Left lung (tissue), 10 donors: ENCODE results near the gene ITIH2. TPM values are rescaled to one million over a fixed set of nuclear protein-coding genes. Genes with fewer than 3 reads are reported as not detected.
"Not testable (repeated sequence)": the region's sequence is repeated elsewhere in the genome, so short reads cannot be mapped to it uniquely, and the experiment has no call there.

Experiments used
- ATAC-seq: fragments of 200-7000 bp; cut with Tn5 transposase; one replicate; pipeline ENCODE4 v1.9.1; 2020; ENCODE audit warnings: moderate library complexity
- DNase-seq, 4 donors: peaks; one replicate each; pipeline ENCODE4 v3.0.0-alpha.2; 2013 to 2020
- H3K27ac ChIP-seq, 2 donors: fragments of 200-600 bp; sonication (generic) in 1 of 2; one replicate each; pipeline versions ENCODE4 v1.5.0 to v1.8.0; 2020 to 2021
- H3K27me3 ChIP-seq, 2 donors: fragments of 200-600 bp; sonication (generic) in 1 of 2; one replicate each; pipeline versions ENCODE4 v1.5.0 to v1.8.0; 2020 to 2021
- H3K36me3 ChIP-seq, 2 donors: fragments of 200-600 bp; sonication (generic) in 1 of 2; one replicate each; pipeline versions ENCODE4 v1.5.0 to v1.8.0; 2020 to 2021
- H3K4me1 ChIP-seq, 2 donors: fragments of 200-600 bp; one replicate each; pipeline ENCODE4 v1.8.0; 2021
- H3K4me3 ChIP-seq, 2 donors: fragments of 200-600 bp; sonication (generic) in 1 of 2; one replicate each; pipeline versions ENCODE4 v1.5.0 to v1.8.0; 2020 to 2021; ENCODE audit warnings: mild to moderate bottlenecking in 1 of 2
- H3K9me3 ChIP-seq, 2 donors: fragments of 200-600 bp; sonication (generic) in 1 of 2; one replicate each; pipeline versions ENCODE4 v1.5.0 to v1.8.0; 2020 to 2021
- intact Hi-C, 2 donors: fragments of 100-400 bp; cut with DNase I; formaldehyde crosslinking; loops; one replicate each; pipeline versions ENCODE4 v1.11.2 to v1.14.2; 2022
- polyA plus RNA-seq, 6 donors: library from polyadenylated mRNA; unstranded; fragments of 120-200 nt; gene quantifications; one replicate each; pipeline ENCODE4 v1.2.1, GENCODE V29; 2013; ENCODE audit not compliant: insufficient read length in 6 of 6
- total RNA-seq, 2 donors: library from RNA; stranded (reverse); fragmentation: NEBNext Ultra II Directional; extraction: Animal tissue kit (Norgen Biotek cat#: 25700); gene quantifications; one replicate each; pipeline ENCODE4 v1.2.1, GENCODE V29; 2021
- TF ChIP-seq, protein P1 (sequence below), 2 donors: fragments of 200-600 bp; sonication (generic) in 1 of 2; IDR thresholded peaks; one replicate each; pipeline versions ENCODE4 v1.5.0 to v1.8.0; 2021; ENCODE audit warnings: antibody characterized with exemption in 2 of 2
- donor health status: DM: no; HTN: yes; CAD: no.
- donor health status: DM: no; HTN: no; CAD: no.

Gene ITIH2
- total and polyA plus RNA-seq, 8 donors = 0.55 to 2.7 (median 1.3) TPM; not detected in 1

DNA sequence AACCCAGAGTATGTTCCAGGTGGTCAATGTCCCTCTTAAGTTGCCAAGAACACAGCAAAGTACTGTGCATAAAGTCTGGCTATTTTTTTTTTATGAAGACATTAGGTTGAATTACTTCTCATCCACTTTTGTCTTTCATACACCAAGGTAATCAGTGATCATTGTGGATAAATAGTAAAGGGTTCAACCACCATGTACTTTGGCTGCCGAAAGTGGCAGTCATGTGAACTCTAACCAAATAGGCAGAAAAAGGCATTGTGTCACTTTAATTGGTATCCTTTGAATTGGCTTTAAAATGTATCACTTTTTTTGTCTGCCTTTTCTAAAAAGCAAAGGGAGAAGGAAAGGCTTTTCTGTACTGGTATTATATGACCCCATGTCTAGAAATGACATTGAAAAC is 7.3 kb downstream of the ITIH2 start:
- no peak for DNase-seq
- no peak overlapping the region for H3K27ac ChIP-seq
- intact Hi-C loops = no loop called here

DNA sequence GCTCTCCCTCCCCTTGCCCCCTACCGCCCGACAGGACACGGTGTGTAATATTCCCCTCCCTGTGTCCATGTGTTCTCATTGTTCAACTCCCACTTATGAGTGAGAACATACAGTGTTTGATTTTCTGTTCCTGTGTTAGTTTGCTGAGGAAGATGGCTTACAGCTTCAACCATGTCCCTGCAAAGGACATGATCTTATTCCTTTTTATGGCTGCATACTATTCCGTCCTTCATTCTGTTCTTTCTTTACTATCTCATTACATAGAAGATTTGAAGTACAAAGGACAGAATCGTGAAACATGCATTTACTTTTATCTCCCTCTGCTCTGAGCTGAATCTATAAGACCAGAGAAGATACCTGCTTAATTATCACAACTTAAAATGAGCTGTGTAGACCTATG is 8.0 kb downstream of the ITIH2 start:
- H3K36me3 ChIP-seq, ATAC-seq, intact Hi-C loops, DNase-seq, H3K9me3 ChIP-seq, H3K27ac ChIP-seq, H3K4me3 ChIP-seq, H3K4me1 ChIP-seq: not testable (repeated sequence)
- peaks cover 0 to 15% of the 10 kb centered on the region in 2 donors for H3K27me3 ChIP-seq

More for the DNA sequence above, 7.3 kb downstream of the ITIH2 start:
- no peak overlapping the region for H3K4me3 ChIP-seq
- H3K36me3 ChIP-seq = no peaks in the 10 kb centered on the region
- no peak for ATAC-seq
- no peaks in the 10 kb centered on the region for H3K9me3 ChIP-seq
- peaks cover 0 to 21% of the 10 kb centered on the region in 2 donors for H3K27me3 ChIP-seq
- no peaks in the 10 kb centered on the region for H3K4me1 ChIP-seq
- TF ChIP-seq, protein P1, sequence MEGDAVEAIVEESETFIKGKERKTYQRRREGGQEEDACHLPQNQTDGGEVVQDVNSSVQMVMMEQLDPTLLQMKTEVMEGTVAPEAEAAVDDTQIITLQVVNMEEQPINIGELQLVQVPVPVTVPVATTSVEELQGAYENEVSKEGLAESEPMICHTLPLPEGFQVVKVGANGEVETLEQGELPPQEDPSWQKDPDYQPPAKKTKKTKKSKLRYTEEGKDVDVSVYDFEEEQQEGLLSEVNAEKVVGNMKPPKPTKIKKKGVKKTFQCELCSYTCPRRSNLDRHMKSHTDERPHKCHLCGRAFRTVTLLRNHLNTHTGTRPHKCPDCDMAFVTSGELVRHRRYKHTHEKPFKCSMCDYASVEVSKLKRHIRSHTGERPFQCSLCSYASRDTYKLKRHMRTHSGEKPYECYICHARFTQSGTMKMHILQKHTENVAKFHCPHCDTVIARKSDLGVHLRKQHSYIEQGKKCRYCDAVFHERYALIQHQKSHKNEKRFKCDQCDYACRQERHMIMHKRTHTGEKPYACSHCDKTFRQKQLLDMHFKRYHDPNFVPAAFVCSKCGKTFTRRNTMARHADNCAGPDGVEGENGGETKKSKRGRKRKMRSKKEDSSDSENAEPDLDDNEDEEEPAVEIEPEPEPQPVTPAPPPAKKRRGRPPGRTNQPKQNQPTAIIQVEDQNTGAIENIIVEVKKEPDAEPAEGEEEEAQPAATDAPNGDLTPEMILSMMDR (IDR thresholded peaks at IDR 0.05) = no peak

DNA sequence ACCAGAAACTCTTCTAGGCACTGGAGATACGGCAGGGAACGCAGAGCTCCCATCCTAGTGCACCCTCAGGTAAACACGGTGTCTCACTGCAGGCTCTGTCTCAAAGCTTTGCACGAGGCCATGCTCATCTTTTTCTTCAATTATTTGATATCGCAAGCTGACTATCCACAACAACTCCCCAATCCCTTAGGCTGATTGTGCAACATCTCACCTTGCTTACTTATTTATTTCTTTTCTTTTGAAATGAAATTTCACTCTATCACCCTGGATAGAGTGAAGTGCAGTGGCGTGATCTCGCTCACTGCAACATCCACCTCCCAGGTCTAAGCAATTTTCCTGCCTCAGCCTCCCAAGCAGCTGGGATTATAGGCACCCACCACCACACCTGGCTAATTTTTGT is 12.4 kb downstream of the ITIH2 start:
- intact Hi-C loops = no loop called here
- Histone ChIP-seq H3K27me3 (no peaks in the 10 kb centered on the region), H3K4me1 (no peaks in the 10 kb centered on the region), H3K4me3 (no peak overlapping the region), H3K9me3 (no peaks in the 10 kb centered on the region), H3K36me3 (no peaks in the 10 kb centered on the region), H3K27ac (no peak overlapping the region)
- DNase-seq = no peak
- TF ChIP-seq, protein P1 (IDR thresholded peaks at IDR 0.05) = no peak
- ATAC-seq = no peak

DNA sequence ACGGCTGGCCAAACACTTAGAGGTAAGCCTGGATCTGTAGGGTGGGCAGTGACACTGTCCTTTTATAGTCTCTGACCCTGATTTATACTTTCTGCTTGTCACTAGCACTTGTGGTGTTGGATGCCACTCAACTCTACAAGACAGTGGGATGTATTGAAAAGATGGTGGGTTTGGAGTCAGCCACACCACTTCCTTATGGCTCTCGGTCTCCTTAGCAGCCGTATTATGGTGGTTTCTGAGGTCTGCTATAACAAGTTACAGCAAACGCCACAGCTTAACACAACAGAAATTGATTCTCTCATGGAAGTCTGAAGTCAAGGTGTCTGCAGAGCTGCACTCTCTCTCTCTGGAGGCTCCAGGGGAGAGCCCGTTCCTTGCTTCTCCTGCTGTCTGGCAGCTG is 14.7 kb downstream of the ITIH2 start:
- intact Hi-C loops = no loop called here
- H3K4me1 ChIP-seq = no peaks in the 10 kb centered on the region
- H3K36me3 ChIP-seq = no peaks in the 10 kb centered on the region
- no peak for ATAC-seq
- no peak for DNase-seq
- H3K27ac ChIP-seq = no peak overlapping the region
- no peak overlapping the region for H3K4me3 ChIP-seq
- no peaks in the 10 kb centered on the region for H3K27me3 ChIP-seq
- no peaks in the 10 kb centered on the region for H3K9me3 ChIP-seq
- TF ChIP-seq, protein P1 (IDR thresholded peaks at IDR 0.05) = no peak

DNA sequence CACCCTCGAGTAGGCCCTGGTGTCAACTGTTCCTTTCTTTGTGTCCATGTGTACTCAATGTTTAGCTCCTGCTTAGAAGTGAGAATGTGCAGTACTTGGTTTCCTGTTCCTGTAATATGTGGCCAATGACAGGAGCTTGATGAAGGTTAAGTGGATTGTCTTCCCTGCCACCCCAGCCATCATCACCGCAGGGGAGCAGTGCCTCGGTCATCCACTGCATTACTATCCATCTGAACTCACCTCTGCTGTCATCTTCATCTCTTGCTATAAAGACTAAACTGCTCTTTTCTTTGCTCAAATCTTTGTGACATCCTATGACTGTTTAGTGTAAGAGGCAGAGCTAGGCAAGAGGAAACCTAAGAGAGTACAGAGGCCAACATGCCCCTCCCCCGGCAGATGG is 15.6 kb downstream of the ITIH2 start:
- Histone ChIP-seq H3K4me1 (no peaks in the 10 kb centered on the region), H3K4me3 (no peak overlapping the region), H3K36me3 (no peaks in the 10 kb centered on the region), H3K9me3 (no peaks in the 10 kb centered on the region), H3K27ac (no peak overlapping the region), H3K27me3 (no peaks in the 10 kb centered on the region)
- no peak for ATAC-seq
- intact Hi-C loops = no loop called here
- DNase-seq = no peak
- TF ChIP-seq, protein P1 (IDR thresholded peaks at IDR 0.05) = no peak

DNA sequence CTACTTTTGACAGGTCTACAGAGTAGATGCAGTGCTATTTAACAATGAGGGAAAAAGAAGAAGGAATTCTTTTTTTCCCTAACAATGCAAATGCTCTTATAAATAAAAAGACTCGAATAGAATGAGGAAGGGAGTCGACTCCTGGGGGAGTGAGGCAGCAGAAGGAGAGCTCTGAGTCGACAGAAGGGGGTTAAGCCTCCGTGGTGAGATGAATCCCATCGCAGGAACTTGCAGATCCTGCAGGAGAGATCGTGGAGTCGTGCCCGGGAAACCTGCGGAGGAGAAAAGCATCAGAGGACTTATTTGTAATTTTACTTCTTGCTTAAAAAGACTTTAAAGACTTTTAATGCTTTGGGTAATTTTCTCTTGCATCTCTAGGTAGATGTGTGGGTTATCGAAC is 17.4 kb downstream of the ITIH2 start:
- DNase-seq (no peak), ATAC-seq (no peak)
- TF ChIP-seq, protein P1 (IDR thresholded peaks at IDR 0.05) = no peak
- Histone ChIP-seq H3K4me1 (no peaks in the 10 kb centered on the region), H3K27ac (no peak overlapping the region), H3K4me3 (no peak overlapping the region), H3K9me3 (no peaks in the 10 kb centered on the region), H3K36me3 (no peaks in the 10 kb centered on the region), H3K27me3 (no peaks in the 10 kb centered on the region)
- intact Hi-C loops = no loop called here
